Measurements from ENCODE around the gene TNIK. TPM values are rescaled to one million over a fixed set of nuclear protein-coding genes. Genes with fewer than 3 reads are reported as not detected.

TNIK gene
- total and polyA plus RNA-seq, 2 of the 13 experiments (the other 11 are each of a cell fraction or from before 2014, with no cell fraction given), result 0.15 to 0.22 TPM

DNA sequence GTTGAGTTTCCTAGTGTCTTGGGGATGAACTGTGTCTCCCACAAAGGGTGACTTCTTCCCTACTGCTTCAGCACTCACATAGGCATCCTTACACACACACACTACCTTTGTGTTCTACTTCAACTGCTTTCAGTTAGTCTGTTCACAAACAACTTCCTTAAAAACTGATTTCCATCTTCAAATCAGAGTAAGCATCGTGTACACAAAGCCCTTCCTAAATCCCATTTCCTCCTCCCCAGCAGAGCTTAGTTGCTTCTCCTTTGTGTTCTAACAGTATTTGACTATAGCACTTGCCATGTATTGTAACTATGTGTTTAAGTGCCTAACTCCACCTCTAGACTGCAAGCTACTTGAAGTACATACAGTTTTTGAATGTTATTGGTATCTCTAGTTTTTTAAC is 71.7 kb downstream of the TNIK start:
- DNase-seq (ENCODE audit: low spot score) (no peak), ATAC-seq (no peak), FAIRE-seq (no peak)
- intact Hi-C loops (cut with micrococcal nuclease; ENCODE audit: unreplicated experiment), result no loop called here
- H3K4me1 ChIP-seq (ENCODE audit: insufficient read depth, low read length), result 0 out of 2 replicates have a peak, but pooled peaks cover 6% of the 10 kb centered on the region
- H3K9me3 ChIP-seq (ENCODE audit: low read length), result peaks cover 10% of the 10 kb centered on the region; the same call in 1 of the 2 replicates
- H3K4me2 ChIP-seq (ENCODE audit: low read depth, low read length), result no peak overlapping the region
- no peak overlapping the region for H3K9ac ChIP-seq (ENCODE audit: insufficient read depth, low read depth, low read length)
- H3K36me3 ChIP-seq (replicated peaks in 1 of 2; ENCODE audit: control insufficient read depth in 1 of 2, insufficient read depth in 2 of 2, low read length in 2 of 2), result no peaks in the 10 kb centered on the region
- in situ Hi-C loops (cut with HindIII; ENCODE audit: extremely low pct_ligation_motif_present, low pct_unique_long_range_greater_than_20kb), result no loop called here
- H3K4me3 ChIP-seq (replicated peaks in 1 of 3; ENCODE audit: insufficient read depth in 1 of 3, low read depth in 2 of 3, low read length in 3 of 3), result no peak overlapping the region
- no peak overlapping the region for H3K27ac ChIP-seq (ENCODE audit: extremely low read length, insufficient read depth, low read length)
- TF ChIP-seq U2AF1 (optimal IDR thresholded peaks at IDR 0.05; ENCODE audit: low read depth, low read length), result no peak
- TF ChIP-seq IKZF1 (IDR thresholded peaks at IDR 0.05), result no peak
- no peak for TF ChIP-seq NR1H2 (CRISPR knock-in tag; IDR thresholded peaks at IDR 0.05; ENCODE audit: borderline replicate concordance, low read depth)
- TF ChIP-seq, protein P1, sequence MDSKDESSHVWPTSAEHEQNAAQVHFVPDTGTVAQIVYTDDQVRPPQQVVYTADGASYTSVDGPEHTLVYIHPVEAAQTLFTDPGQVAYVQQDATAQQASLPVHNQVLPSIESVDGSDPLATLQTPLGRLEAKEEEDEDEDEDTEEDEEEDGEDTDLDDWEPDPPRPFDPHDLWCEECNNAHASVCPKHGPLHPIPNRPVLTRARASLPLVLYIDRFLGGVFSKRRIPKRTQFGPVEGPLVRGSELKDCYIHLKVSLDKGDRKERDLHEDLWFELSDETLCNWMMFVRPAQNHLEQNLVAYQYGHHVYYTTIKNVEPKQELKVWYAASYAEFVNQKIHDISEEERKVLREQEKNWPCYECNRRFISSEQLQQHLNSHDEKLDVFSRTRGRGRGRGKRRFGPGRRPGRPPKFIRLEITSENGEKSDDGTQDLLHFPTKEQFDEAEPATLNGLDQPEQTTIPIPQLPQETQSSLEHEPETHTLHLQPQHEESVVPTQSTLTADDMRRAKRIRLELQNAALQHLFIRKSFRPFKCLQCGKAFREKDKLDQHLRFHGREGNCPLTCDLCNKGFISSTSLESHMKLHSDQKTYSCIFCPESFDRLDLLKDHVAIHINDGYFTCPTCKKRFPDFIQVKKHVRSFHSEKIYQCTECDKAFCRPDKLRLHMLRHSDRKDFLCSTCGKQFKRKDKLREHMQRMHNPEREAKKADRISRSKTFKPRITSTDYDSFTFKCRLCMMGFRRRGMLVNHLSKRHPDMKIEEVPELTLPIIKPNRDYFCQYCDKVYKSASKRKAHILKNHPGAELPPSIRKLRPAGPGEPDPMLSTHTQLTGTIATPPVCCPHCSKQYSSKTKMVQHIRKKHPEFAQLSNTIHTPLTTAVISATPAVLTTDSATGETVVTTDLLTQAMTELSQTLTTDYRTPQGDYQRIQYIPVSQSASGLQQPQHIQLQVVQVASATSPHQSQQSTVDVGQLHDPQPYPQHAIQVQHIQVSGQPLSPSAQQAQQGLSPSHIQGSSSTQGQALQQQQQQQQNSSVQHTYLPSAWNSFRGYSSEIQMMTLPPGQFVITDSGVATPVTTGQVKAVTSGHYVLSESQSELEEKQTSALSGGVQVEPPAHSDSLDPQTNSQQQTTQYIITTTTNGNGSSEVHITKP (CRISPR knock-in tag; IDR thresholded peaks at IDR 0.05; ENCODE audit: low read depth), result no peak
- TF ChIP-seq ARID2 (CRISPR knock-in tag; IDR thresholded peaks at IDR 0.05; ENCODE audit: borderline replicate concordance), result no peak
- TF ChIP-seq ARNT (IDR thresholded peaks at IDR 0.05), result no peak
- TF ChIP-seq TEAD3 (CRISPR knock-in tag; optimal IDR thresholded peaks at IDR 0.05; ENCODE audit: borderline replicate concordance), result no peak
- TF ChIP-seq, protein P2, sequence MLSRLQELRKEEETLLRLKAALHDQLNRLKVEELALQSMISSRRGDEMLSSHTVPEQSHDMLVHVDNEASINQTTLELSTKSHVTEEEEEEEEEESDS (CRISPR knock-in tag; IDR thresholded peaks at IDR 0.05; ENCODE audit: borderline replicate concordance), result no peak
- no peak for TF ChIP-seq SMYD3 (CRISPR knock-in tag; IDR thresholded peaks at IDR 0.05)
- no peak for TF ChIP-seq ZFP36L1 (CRISPR knock-in tag; IDR thresholded peaks at IDR 0.05)
- TF ChIP-seq, protein P3, sequence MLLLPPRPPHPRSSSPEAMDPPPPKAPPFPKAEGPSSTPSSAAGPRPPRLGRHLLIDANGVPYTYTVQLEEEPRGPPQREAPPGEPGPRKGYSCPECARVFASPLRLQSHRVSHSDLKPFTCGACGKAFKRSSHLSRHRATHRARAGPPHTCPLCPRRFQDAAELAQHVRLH (CRISPR knock-in tag; IDR thresholded peaks at IDR 0.05; ENCODE audit: borderline replicate concordance, low read depth), result no peak
- 7% methylated on average over 1 of the region's 1 CpG for WGBS (ENCODE audit: low lambda C conversion rate)
- no peaks in the 10 kb centered on the region for H3K27me3 ChIP-seq (ENCODE audit: control insufficient read depth in 1 of 2, insufficient read depth in 2 of 2, low read length in 2 of 2)
- H4K20me1 ChIP-seq (ENCODE audit: insufficient read depth, low read length), result no peaks in the 10 kb centered on the region
- POLR2A ChIA-PET, result no interaction called here
- H3K79me2 ChIP-seq (ENCODE audit: insufficient read depth, low read length), result no peaks in the 10 kb centered on the region
- no peak overlapping the region for H2AFZ ChIP-seq (ENCODE audit: low read length)
- CTCF ChIA-PET (ENCODE audit: low intra/inter-chr PET ratio, low total read pairs), result no interaction called here
- no TSS peak for BruUV-seq (replicated peaks)

Measured in HepG2 (cell line).